Fibroblast of villous mesenchyme (primary cell): ENCODE data around the gene CCDC110. TPM values are rescaled to one million over a fixed set of nuclear protein-coding genes. Genes with fewer than 3 reads are reported as not detected.

ENCODE experiments used
- DNase-seq: peaks from one replicate; pipeline ENCODE4 v3.0.0-alpha.2; 2010; ENCODE audit warnings: low read depth
- H3K4me3 ChIP-seq: 2 replicates; pipeline ENCODE4 v1.5.1; 2011; ENCODE audit warnings: low read depth, mild to moderate bottlenecking, low read length
- total RNA-seq: library from RNA; depleted of rRNA; stranded (reverse); fragments of >200 nt; gene quantifications from 2 replicates; pipeline ENCODE4 v1.2.3, GENCODE V29; 2012
- TF ChIP-seq, protein P1 (sequence below): IDR thresholded peaks from 2 replicates; pipeline ENCODE4 v1.5.1; 2012; ENCODE audit warnings: low read depth, mild to moderate bottlenecking, low read length; ENCODE audit not compliant: insufficient read depth

The CCDC110 gene
- total RNA-seq, 1 donor: 0.43 TPM

DNA sequence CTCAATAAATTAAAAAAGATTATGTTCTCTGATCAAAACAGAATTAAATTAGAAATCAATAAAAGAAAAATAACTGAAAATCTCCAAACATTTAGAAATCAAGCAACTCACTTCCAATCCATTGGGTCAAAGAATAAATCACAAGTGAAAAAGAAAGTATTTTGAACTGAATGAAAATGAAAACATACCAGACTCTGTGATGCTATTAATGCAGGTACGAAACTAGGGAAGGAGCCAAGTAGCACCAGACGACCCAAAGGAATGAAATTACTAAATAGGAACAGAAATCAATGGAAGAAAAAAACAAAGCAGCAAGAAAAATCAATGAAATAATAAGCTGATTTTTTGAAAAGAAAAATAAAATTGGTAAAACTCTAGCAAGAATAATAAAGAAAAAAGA lies 15.4 kb downstream of the CCDC110 start:
- TF ChIP-seq, protein P1, sequence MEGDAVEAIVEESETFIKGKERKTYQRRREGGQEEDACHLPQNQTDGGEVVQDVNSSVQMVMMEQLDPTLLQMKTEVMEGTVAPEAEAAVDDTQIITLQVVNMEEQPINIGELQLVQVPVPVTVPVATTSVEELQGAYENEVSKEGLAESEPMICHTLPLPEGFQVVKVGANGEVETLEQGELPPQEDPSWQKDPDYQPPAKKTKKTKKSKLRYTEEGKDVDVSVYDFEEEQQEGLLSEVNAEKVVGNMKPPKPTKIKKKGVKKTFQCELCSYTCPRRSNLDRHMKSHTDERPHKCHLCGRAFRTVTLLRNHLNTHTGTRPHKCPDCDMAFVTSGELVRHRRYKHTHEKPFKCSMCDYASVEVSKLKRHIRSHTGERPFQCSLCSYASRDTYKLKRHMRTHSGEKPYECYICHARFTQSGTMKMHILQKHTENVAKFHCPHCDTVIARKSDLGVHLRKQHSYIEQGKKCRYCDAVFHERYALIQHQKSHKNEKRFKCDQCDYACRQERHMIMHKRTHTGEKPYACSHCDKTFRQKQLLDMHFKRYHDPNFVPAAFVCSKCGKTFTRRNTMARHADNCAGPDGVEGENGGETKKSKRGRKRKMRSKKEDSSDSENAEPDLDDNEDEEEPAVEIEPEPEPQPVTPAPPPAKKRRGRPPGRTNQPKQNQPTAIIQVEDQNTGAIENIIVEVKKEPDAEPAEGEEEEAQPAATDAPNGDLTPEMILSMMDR: no peak
- no peak for DNase-seq

DNA sequence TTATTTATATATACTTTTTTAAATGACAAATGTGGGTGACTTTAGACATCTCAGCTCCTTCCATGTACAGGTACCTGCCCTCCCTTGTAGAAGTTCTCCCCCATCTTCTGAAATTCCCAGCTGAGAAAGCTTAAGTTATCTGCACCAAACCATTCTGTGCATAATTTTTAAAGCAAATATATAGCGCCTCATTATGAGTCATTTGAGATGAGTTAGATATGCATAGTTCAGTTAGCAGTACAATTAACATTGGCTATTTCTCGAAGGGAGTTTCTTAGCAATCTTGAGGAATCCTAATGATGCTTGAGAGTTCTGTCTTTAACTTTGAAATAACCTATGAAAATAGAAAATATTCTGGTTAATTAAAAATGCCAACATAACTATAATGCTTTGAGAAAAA lies 26.3 kb downstream of the CCDC110 start:
- no peak for DNase-seq
- TF ChIP-seq, protein P1: no peak

More for the DNA sequence above, 15.4 kb downstream of the CCDC110 start:
- H3K4me3 ChIP-seq: no peak overlapping the region

DNA sequence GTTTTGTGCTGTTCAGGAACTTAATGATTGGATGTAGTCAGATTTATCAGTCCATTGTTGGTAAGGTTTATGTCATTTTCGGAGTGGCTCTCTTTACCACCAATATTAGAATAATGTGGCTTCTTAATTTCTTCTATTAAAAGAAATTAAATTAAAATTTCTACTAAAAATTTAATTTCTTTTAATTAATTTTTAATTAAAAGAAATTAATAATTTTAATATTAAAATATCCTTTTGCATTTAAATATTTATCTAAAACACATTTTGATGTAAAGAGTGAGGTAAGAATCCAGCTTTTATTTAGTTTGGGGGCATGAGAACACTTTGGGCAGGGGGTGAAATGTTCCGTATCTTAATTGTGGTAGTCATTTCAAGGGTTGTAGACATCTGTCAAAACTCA lies 30.1 kb downstream of the CCDC110 start:
- H3K4me3 ChIP-seq: no peak overlapping the region
- DNase-seq: no peak
- TF ChIP-seq, protein P1: no peak

More for the DNA sequence above, 26.3 kb downstream of the CCDC110 start:
- H3K4me3 ChIP-seq: no peak overlapping the region

DNA sequence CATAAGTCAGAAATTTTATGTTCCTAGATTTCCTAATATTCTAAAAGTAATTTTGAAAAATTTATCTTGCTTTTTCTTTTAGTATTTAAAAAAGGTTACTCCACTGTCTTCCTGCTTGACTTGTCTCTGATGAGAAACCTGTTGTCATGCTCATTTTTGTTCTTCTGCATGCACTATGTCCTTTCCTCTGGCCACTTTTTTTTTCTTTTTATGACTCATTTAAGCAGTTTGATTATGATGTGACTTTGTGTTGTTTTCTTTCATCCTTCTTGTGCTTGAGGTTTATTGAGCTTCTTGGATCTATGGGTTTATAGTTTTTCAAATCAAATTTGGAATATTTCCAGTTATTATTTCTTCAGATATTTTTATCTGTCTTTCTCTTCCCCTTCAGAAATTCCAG lies 33.7 kb downstream of the CCDC110 start:
- no peak for DNase-seq
- TF ChIP-seq, protein P1: no peak
- no peak overlapping the region for H3K4me3 ChIP-seq

DNA sequence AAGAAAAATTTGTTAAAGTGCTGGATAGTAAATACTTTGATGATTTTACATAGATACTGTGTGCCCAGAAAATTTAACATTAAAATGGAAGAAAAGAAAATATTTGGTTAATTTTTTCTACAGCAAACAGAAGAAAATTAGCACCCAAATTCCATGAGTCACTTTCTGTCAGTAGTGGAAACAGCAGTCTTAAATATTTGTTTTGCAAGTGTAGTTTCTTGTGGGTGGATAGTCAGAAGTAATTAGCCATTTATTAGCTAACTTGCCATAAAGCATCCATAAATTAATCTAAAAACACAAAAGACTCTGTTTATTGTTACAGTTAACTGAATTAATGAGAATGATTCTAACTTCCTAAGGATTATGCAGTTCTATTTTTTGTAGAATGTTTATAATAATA lies 36.1 kb downstream of the CCDC110 start:
- TF ChIP-seq, protein P1: no peak
- DNase-seq: no peak
- H3K4me3 ChIP-seq: no peak overlapping the region

DNA sequence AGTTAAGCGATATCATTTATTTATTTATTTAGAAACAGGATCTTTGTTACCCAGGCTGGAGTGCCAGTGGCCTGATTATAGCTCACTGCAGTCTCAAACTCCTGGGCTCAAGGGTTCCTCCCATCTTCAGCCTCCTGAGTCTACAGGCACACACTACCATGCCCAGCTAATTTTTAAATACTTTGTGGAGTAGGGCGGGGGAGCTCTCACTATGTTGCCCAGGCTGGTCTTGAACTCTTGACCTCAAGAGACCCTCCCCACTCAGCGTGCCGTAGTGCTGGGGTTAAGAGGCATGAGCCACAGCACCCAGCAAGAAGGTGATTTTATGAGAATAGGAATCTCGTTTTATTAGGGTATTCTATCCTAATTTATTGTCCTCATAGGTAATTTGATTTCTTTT lies 41.9 kb downstream of the CCDC110 start:
- H3K4me3 ChIP-seq: no peak overlapping the region
- TF ChIP-seq, protein P1: no peak
- no peak for DNase-seq

DNA sequence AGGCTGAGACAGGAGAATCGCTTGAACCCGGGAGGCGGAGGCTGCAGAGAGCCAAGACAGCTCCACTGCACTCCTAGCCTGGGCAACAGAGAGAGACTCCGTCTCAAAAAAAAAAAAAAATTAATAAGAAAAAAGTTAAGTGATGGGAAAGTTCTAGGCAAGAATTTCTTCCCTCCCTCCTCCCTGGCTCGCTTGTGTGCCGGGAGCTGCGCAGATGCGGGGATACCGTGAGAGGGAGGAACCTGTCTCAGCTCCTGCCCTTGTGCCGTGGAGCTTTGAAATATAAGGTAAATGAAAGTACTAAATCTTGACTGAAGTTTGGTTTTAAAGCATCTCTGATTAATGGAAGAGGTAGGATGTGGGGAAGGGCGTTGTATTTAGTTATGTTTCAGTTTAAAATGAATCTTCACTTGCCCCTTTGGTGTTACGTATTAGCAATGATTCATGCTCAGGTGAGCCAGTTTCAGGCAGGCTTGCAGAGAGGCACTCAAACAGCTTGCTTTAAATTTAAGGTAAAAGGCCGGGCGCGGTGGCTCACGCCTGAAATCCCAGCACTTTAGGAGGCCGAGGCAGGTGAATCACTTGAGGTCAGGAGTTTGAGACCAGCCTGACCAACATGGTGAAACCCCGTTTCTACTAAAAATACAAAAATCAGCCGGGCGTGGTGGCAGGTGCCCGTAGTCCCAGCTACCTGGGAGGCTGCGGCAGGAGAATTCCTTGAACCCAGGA lies 44.4 kb downstream of the CCDC110 start:
- H3K4me3 ChIP-seq: no peak overlapping the region
- DNase-seq: no peak
- TF ChIP-seq, protein P1: no peak
